WTC11 (cell line): ENCODE measurements around the gene ILK. TPM values are rescaled to one million over a fixed set of nuclear protein-coding genes. Genes with fewer than 3 reads are reported as not detected.
A peak's percentile ranks its signal among the peaks of the same experiment; 100 is the strongest.

Source experiments
- ATAC-seq: fragments of 200-7000 bp; cut with Tn5 transposase; 2 replicates; pipeline ENCODE4 v1.10.0; 2021; ENCODE audit warnings: mild to moderate bottlenecking, moderate library complexity
- CTCF ChIA-PET: fragments of 300-600 bp; sonication (Branson Sonifier 250); formaldehyde crosslinking; loops from one replicate; lab custom pipeline; 2021; ENCODE audit warnings: antibody characterized with exemption; lab: Charles Lee
- POLR2A ChIA-PET: fragments of 350-600 bp; sonication (Branson Sonifier 250); formaldehyde crosslinking; loops from one replicate; lab custom pipeline; 2021; ENCODE audit warnings: antibody characterized with exemption; lab: Charles Lee
- DNase-seq: peaks from one replicate; pipeline ENCODE4 v3.0.0; 2021; ENCODE audit warnings: low spot score
- H3K27ac Mint-ChIP-seq: 2 replicates; pipeline ENCODE4 v1.8.0; 2021; ENCODE audit warnings: mixed read lengths
- H3K27me3 Mint-ChIP-seq: 2 replicates; pipeline ENCODE4 v1.8.0; 2021; ENCODE audit warnings: low read depth, mild to moderate bottlenecking, moderate library complexity, mixed read lengths
- H3K36me3 Mint-ChIP-seq: 2 replicates; pipeline ENCODE4 v1.8.0; 2021; ENCODE audit warnings: mixed read lengths
- H3K4me1 Mint-ChIP-seq: 2 replicates; pipeline ENCODE4 v1.8.0; 2022; ENCODE audit warnings: mixed read lengths
- H3K4me3 Mint-ChIP-seq: 2 replicates; pipeline ENCODE4 v1.8.0; 2021; ENCODE audit warnings: mild to moderate bottlenecking, moderate library complexity, mixed read lengths
- H3K9me3 Mint-ChIP-seq: 2 replicates; pipeline ENCODE4 v1.8.0; 2021; ENCODE audit warnings: mixed read lengths
- ATF1 ChIP-seq: sonication (generic); formaldehyde crosslinking; IDR thresholded peaks from 2 replicates; pipeline ENCODE4 v1.8.1; 2023; ENCODE audit warnings: mild to moderate bottlenecking, moderate library complexity, missing genetic modification reagents
- CREB1 ChIP-seq: sonication (generic); formaldehyde crosslinking; IDR thresholded peaks from 2 replicates; pipeline ENCODE4 v1.8.0; 2023; ENCODE audit warnings: mild to moderate bottlenecking, missing genetic modification reagents
- CREM ChIP-seq: sonication (generic); formaldehyde crosslinking; IDR thresholded peaks from 2 replicates; pipeline ENCODE4 v1.8.1; 2022; ENCODE audit warnings: mild to moderate bottlenecking, missing genetic modification reagents, moderate library complexity
- ETV6 ChIP-seq: sonication (generic); formaldehyde crosslinking; IDR thresholded peaks from 2 replicates; pipeline ENCODE4 v1.8.1; 2022; ENCODE audit warnings: mild to moderate bottlenecking, missing genetic modification reagents
- HMGA2 ChIP-seq: fragments of 250-450 bp; sonication (Bioruptor Pico); IDR thresholded peaks from 2 replicates; pipeline ENCODE4 v1.4.0; 2021; ENCODE audit warnings: mild to moderate bottlenecking, moderate library complexity
- KAT7 ChIP-seq: sonication (generic); formaldehyde crosslinking; IDR thresholded peaks from 2 replicates; pipeline ENCODE4 v1.8.1; 2023; ENCODE audit warnings: missing genetic modification reagents, mild to moderate bottlenecking, borderline replicate concordance
- MYBL2 ChIP-seq: sonication (generic); formaldehyde crosslinking; IDR thresholded peaks from 2 replicates; pipeline ENCODE4 v1.8.1; 2023; ENCODE audit warnings: mild to moderate bottlenecking, moderate library complexity, missing genetic modification reagents
- NR1H2 ChIP-seq: sonication (generic); formaldehyde crosslinking; IDR thresholded peaks from 2 replicates; pipeline ENCODE4 v1.9.0; 2021; ENCODE audit warnings: mild to moderate bottlenecking, moderate library complexity, missing genetic modification reagents
- SMAD4 ChIP-seq: sonication (generic); formaldehyde crosslinking; IDR thresholded peaks from 2 replicates; pipeline ENCODE4 v1.8.0; 2022; ENCODE audit warnings: mild to moderate bottlenecking, missing genetic modification reagents
- TEAD4 ChIP-seq: sonication (generic); formaldehyde crosslinking; IDR thresholded peaks from 2 replicates; pipeline ENCODE4 v1.8.0; 2022; ENCODE audit warnings: mild to moderate bottlenecking, missing genetic modification reagents
- ZNF121 ChIP-seq: sonication (generic); formaldehyde crosslinking; IDR thresholded peaks from 2 replicates; pipeline ENCODE4 v1.8.0; 2023; ENCODE audit warnings: missing genetic modification reagents
- ZNF232 ChIP-seq: sonication (generic); formaldehyde crosslinking; IDR thresholded peaks from 2 replicates; pipeline ENCODE4 v1.8.0; 2022; ENCODE audit warnings: mild to moderate bottlenecking, missing genetic modification reagents
- total RNA-seq: library from RNA; stranded (reverse); gene quantifications from 3 replicates; pipeline ENCODE4 v1.2.3, GENCODE V29; 2021
- TF ChIP-seq, protein P1 (sequence below): fragments of 250-450 bp; sonication (Bioruptor Pico); IDR thresholded peaks from 2 replicates; pipeline ENCODE4 v1.9.0; 2021; ENCODE audit warnings: moderate library complexity, mild to moderate bottlenecking, inconsistent platforms, borderline replicate concordance
- TF ChIP-seq, protein P2 (sequence below): sonication (generic); formaldehyde crosslinking; IDR thresholded peaks from 2 replicates; pipeline ENCODE4 v1.8.0; 2022; ENCODE audit warnings: mild to moderate bottlenecking, missing genetic modification reagents
- TF ChIP-seq, protein P3 (sequence below): fragments of 250-450 bp; sonication (Bioruptor Pico); IDR thresholded peaks from 2 replicates; pipeline ENCODE4 v2.1.2; 2022; ENCODE audit warnings: mild to moderate bottlenecking, moderate library complexity
- TF ChIP-seq, protein P4 (sequence below): sonication (generic); formaldehyde crosslinking; IDR thresholded peaks from 2 replicates; pipeline ENCODE4 v1.8.0; 2022; ENCODE audit warnings: missing genetic modification reagents
- TF ChIP-seq, protein P5 (sequence below): fragments of 250-450 bp; sonication (Bioruptor Pico); IDR thresholded peaks from 2 replicates; pipeline ENCODE4 v1.9.0; 2021; ENCODE audit warnings: mild to moderate bottlenecking
- TF ChIP-seq, protein P6 (sequence below): sonication (generic); formaldehyde crosslinking; IDR thresholded peaks from 2 replicates; pipeline ENCODE4 v1.8.0; 2022; ENCODE audit warnings: mild to moderate bottlenecking, missing genetic modification reagents
- TF ChIP-seq, protein P7 (sequence below): sonication (generic); formaldehyde crosslinking; IDR thresholded peaks from 2 replicates; pipeline ENCODE4 v1.8.0; 2023; ENCODE audit warnings: missing genetic modification reagents
- TF ChIP-seq, protein P8 (sequence below): sonication (generic); formaldehyde crosslinking; IDR thresholded peaks from 2 replicates; pipeline ENCODE4 v1.8.1; 2023; ENCODE audit warnings: mild to moderate bottlenecking, moderate library complexity, missing genetic modification reagents

Gene ILK
- total RNA-seq, 1 experiment from 2014 or later, result 97.7 TPM

DNA sequence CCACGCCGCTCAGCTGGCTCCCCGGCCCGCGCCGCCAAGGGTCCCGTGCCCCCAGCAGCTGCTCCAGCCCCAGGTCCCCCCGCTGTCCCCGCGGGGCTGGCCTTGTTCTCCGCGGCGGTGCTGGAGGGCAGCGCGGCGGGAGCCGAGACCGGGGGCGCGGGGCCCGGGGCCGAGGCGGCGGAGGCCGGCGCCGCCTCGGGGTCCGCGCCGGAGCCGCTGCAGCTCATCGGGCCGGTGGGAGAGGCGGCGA is 8.3 kb downstream of the ILK start (continued):
- TF ChIP-seq, protein P1, sequence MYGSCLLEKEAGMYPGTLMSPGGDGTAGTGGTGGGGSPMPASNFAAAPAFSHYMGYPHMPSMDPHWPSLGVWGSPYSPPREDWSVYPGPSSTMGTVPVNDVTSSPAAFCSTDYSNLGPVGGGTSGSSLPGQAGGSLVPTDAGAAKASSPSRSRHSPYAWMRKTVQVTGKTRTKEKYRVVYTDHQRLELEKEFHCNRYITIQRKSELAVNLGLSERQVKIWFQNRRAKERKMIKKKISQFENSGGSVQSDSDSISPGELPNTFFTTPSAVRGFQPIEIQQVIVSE (CRISPR knock-in tag), result no peak; the same call in 1 of the 2 replicates
- TF ChIP-seq NR1H2 (CRISPR knock-in tag) (no peak), TEAD4 (CRISPR knock-in tag) (no peak), ZNF232 (no peak), ETV6 (CRISPR knock-in tag) (no peak), KAT7 (CRISPR knock-in tag) (no peak), SMAD4 (CRISPR knock-in tag) (no peak), ATF1 (CRISPR knock-in tag) (no peak), MYBL2 (no peak)
- TF ChIP-seq, protein P2, sequence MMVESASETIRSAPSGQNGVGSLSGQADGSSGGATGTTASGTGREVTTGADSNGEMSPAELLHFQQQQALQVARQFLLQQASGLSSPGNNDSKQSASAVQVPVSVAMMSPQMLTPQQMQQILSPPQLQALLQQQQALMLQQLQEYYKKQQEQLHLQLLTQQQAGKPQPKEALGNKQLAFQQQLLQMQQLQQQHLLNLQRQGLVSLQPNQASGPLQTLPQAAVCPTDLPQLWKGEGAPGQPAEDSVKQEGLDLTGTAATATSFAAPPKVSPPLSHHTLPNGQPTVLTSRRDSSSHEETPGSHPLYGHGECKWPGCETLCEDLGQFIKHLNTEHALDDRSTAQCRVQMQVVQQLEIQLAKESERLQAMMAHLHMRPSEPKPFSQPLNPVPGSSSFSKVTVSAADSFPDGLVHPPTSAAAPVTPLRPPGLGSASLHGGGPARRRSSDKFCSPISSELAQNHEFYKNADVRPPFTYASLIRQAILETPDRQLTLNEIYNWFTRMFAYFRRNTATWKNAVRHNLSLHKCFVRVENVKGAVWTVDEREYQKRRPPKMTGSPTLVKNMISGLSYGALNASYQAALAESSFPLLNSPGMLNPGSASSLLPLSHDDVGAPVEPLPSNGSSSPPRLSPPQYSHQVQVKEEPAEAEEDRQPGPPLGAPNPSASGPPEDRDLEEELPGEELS (CRISPR knock-in tag), result no peak
- TF ChIP-seq, protein P3, sequence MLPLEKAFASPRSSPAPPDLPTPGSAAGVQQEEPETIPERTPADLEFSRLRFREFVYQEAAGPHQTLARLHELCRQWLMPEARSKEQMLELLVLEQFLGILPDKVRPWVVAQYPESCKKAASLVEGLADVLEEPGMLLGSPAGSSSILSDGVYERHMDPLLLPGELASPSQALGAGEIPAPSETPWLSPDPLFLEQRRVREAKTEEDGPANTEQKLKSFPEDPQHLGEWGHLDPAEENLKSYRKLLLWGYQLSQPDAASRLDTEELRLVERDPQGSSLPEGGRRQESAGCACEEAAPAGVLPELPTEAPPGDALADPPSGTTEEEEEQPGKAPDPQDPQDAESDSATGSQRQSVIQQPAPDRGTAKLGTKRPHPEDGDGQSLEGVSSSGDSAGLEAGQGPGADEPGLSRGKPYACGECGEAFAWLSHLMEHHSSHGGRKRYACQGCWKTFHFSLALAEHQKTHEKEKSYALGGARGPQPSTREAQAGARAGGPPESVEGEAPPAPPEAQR (CRISPR knock-in tag), result no peak
- TF ChIP-seq, protein P4, sequence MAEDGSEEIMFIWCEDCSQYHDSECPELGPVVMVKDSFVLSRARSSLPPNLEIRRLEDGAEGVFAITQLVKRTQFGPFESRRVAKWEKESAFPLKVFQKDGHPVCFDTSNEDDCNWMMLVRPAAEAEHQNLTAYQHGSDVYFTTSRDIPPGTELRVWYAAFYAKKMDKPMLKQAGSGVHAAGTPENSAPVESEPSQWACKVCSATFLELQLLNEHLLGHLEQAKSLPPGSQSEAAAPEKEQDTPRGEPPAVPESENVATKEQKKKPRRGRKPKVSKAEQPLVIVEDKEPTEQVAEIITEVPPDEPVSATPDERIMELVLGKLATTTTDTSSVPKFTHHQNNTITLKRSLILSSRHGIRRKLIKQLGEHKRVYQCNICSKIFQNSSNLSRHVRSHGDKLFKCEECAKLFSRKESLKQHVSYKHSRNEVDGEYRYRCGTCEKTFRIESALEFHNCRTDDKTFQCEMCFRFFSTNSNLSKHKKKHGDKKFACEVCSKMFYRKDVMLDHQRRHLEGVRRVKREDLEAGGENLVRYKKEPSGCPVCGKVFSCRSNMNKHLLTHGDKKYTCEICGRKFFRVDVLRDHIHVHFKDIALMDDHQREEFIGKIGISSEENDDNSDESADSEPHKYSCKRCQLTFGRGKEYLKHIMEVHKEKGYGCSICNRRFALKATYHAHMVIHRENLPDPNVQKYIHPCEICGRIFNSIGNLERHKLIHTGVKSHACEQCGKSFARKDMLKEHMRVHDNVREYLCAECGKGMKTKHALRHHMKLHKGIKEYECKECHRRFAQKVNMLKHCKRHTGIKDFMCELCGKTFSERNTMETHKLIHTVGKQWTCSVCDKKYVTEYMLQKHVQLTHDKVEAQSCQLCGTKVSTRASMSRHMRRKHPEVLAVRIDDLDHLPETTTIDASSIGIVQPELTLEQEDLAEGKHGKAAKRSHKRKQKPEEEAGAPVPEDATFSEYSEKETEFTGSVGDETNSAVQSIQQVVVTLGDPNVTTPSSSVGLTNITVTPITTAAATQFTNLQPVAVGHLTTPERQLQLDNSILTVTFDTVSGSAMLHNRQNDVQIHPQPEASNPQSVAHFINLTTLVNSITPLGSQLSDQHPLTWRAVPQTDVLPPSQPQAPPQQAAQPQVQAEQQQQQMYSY (CRISPR knock-in tag), result no peak

DNA sequence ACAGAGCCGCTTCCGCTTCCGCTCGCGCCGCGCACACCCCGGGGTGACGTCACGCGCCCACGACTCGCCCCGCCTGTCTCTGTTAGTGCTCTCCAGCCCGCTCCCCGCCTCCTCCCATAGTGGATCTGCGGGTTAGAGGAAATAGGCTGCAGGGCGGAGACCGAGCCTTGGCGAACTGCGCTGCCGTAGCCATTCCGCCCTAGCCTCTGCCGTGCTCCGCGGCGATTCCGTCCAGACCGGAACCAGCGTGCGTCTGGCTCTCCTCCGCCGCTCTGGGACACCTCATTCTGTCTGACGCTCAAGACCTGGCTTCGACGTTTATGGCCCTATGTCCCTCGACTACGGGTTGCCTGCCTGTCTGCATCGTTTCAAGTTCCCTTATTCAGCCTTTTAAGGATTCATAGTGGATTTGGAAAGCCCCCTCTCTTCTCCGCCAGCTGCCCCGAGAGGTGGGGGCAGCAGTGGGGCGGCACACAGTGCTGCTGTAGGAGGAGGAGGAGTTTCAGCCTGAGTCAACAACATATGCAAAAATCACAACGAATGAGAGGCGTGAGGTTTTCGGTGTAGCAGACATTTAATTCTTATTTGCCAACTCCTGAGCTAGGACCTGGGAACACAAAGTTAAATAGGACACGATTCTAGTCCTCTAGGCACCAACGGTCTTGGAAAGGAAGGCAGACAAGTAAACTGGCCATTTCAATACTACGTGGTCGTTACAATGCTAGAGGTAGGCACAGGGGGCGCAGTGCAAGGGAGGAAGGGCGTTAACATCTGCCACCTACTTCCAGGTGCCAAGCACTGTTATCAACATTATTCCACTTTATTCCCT is 8.9 kb downstream of the ILK start, which contains the start of gene TAF10:
Gene TAF10 (minus strand): TSS at position 4 of the 829 bp plus-strand sequence. CDS start 27 bp downstream, outside the sequence.
- ATAC-seq (peak; percentile 85), DNase-seq (peak; percentile 95)
- H3K27ac Mint-ChIP-seq, result peak within 1 kb of the TSS; percentile 86
- POLR2A ChIA-PET, result interaction anchor here (0.6 to 2.1 kb wide), 11 partner anchors 8 to 138 kb away, joined by 3 to 7 read pairs (median 4); partner anchors contain the start of genes ARFIP2, TIMM10B and TRIM3
- no peaks in the 10 kb centered on the region for H3K27me3 Mint-ChIP-seq
- H3K4me1 Mint-ChIP-seq, result peaks cover 8% of the 10 kb centered on the region
- H3K36me3 Mint-ChIP-seq, result peaks cover 34% of the 10 kb centered on the region
- H3K9me3 Mint-ChIP-seq, result no peaks in the 10 kb centered on the region
- H3K4me3 Mint-ChIP-seq, result peak within 1 kb of the TSS; percentile 88
- CTCF ChIA-PET, result interaction anchor here (0.6 to 2.1 kb wide), 16 partner anchors 9 to 1246 kb away, joined by 3 to 13 read pairs (median 4); partner anchors contain the start of gene MRPL17
- TF ChIP-seq KAT7 (CRISPR knock-in tag) (no peak), CREB1 (no peak), CREM (CRISPR knock-in tag) (peak; percentile 91; the same call in 1 of the 2 replicates), HMGA2 (CRISPR knock-in tag) (no peak), ZNF121 (CRISPR knock-in tag) (no peak), TEAD4 (CRISPR knock-in tag) (no peak)
- TF ChIP-seq, protein P5, sequence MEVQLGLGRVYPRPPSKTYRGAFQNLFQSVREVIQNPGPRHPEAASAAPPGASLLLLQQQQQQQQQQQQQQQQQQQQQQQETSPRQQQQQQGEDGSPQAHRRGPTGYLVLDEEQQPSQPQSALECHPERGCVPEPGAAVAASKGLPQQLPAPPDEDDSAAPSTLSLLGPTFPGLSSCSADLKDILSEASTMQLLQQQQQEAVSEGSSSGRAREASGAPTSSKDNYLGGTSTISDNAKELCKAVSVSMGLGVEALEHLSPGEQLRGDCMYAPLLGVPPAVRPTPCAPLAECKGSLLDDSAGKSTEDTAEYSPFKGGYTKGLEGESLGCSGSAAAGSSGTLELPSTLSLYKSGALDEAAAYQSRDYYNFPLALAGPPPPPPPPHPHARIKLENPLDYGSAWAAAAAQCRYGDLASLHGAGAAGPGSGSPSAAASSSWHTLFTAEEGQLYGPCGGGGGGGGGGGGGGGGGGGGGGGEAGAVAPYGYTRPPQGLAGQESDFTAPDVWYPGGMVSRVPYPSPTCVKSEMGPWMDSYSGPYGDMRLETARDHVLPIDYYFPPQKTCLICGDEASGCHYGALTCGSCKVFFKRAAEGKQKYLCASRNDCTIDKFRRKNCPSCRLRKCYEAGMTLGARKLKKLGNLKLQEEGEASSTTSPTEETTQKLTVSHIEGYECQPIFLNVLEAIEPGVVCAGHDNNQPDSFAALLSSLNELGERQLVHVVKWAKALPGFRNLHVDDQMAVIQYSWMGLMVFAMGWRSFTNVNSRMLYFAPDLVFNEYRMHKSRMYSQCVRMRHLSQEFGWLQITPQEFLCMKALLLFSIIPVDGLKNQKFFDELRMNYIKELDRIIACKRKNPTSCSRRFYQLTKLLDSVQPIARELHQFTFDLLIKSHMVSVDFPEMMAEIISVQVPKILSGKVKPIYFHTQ, result no peak
- TF ChIP-seq, protein P6, sequence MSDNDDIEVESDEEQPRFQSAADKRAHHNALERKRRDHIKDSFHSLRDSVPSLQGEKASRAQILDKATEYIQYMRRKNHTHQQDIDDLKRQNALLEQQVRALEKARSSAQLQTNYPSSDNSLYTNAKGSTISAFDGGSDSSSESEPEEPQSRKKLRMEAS (CRISPR knock-in tag), result peak; percentile 72
- TF ChIP-seq, protein P7, sequence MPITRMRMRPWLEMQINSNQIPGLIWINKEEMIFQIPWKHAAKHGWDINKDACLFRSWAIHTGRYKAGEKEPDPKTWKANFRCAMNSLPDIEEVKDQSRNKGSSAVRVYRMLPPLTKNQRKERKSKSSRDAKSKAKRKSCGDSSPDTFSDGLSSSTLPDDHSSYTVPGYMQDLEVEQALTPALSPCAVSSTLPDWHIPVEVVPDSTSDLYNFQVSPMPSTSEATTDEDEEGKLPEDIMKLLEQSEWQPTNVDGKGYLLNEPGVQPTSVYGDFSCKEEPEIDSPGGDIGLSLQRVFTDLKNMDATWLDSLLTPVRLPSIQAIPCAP (CRISPR knock-in tag), result no peak; the same call in 1 of the 2 replicates
- TF ChIP-seq, protein P8, sequence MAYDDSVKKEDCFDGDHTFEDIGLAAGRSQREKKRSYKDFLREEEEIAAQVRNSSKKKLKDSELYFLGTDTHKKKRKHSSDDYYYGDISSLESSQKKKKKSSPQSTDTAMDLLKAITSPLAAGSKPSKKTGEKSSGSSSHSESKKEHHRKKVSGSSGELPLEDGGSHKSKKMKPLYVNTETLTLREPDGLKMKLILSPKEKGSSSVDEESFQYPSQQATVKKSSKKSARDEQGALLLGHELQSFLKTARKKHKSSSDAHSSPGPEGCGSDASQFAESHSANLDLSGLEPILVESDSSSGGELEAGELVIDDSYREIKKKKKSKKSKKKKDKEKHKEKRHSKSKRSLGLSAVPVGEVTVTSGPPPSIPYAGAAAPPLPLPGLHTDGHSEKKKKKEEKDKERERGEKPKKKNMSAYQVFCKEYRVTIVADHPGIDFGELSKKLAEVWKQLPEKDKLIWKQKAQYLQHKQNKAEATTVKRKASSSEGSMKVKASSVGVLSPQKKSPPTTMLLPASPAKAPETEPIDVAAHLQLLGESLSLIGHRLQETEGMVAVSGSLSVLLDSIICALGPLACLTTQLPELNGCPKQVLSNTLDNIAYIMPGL, result peak; percentile 78; the same call in 1 of the 2 replicates
